Putamen (tissue), 1 donor: Measurements from ENCODE around the gene NBPF4.
"Not testable (repeated sequence)": the region's sequence is repeated elsewhere in the genome, so short reads cannot be mapped to it uniquely, and the experiment has no call there.

Experiments used
- DNase-seq: peaks from one replicate; pipeline ENCODE4 v3.0.0-alpha.2; 2016; ENCODE audit warnings: low spot score

Gene NBPF4

DNA sequence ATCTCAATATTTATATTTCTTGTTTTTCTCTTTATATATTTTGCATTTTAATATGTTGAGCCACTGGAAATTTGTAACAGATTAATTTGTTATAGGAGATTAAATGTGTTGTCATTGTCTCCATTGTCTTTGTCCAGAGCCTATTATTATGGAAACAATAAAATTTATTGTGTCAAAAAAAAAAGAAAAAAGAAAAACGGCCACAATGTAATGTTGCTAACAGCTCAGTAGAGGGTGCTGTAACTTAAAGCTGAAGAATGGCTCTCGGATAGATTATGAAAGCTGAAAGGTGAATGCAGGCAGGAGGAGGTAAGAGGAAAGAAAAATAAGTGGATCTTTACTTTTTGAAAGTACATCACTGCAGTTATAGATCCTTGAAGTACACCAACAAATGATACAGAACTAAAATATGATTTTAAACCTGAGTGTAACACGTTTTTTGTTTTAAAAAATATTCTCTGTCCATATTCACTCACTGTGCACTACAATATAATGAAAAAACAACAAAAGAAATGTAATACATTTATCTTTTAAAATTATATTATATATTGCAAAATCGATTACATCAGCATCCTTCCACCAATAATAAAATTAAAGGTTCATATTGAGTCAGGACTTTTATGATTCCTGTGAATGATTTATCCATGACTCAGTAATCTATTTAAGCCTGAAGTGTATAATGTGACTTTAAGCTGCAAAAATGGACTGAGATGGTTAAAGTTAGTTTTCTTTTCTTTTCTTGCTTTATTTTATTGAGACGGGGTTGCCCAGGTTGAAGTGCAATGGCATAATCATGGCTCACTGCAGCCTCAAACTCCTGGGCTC lies 29.0 kb downstream of the NBPF4 start:
- DNase-seq = not testable (repeated sequence)

DNA sequence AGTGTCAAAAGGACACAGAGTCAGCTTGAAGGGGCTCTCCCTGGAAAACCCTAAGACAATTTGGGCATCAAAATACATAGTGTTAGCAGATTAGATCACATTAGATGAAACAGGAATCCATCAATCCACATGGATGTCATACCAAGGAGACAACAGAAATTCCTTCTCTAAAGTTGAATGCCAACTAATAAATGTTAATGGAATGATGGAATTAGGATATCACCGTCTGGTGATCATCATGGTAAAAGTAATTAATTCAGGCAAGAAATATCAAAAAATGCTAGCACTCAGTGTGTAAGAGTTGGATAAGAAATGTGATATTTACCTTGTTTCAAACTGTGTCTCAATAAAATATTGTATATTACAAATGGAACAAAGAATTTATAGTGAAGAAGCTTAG lies 32.9 kb downstream of the NBPF4 start:
- no peak for DNase-seq

GRCh38 chr1:108209456-108210108 lies 34.3 kb downstream of the NBPF4 start:
- no peak for DNase-seq

DNA sequence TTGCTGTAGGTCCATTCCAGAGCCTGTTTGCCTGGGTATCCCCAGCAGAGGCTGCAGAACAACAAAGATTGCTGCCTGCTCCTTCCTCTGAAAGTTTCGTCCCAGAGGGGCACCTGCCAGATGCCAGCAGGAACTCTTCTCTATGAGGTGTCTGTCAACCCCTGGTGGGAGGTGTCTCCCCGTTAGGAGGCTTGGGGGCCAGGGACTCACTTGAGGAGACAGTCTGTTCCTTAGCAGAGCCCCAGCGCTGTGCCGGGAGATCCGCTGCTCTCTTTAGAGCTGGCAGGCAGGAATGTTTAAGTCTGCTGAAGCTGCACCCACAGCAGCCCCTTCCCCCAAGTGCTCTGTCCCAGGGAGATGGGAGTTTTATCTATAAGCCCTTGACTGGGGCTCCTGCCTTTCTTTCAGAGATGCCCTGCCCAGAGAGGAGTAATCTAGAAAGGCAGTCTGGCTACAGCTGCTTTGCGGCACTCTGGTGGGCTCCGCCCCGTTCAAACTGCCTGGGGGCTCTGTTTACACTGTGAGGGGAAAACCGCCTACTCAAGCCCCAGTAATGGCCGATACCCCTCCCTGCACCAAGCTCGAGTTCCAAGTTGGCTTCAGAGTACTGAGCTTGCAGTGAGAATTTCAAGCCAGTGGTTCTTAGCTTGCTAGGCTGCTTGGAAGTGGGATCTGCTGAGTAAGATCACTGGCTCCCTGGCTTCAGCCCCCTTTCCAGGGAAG lies 35.0 kb downstream of the NBPF4 start:
- DNase-seq = no peak

GRCh38 chr1:108203582-108203981 lies 40.3 kb downstream of the NBPF4 start:
- DNase-seq = not testable (repeated sequence)

- no peak for DNase-seq
Observed at GRCh38 chr1:108201687-108202086, 42.2 kb downstream of the NBPF4 start.

DNA sequence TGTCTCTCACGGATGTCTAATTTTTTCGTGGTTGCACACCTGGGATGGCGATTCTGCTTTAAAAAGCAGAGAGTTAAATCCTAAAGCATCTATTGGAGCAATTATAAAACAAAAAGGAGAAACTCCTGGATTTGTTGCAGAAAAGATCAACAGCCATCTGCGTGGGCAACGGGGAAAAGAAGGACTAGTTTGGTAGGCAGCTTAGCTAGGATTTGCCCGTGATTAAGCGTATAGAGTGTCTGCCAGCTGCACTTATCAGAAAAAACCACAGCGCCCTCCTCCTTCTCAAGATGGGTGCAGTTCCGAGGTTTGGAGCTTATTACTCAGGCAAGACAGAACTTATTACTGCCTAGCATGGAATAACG lies 43.2 kb downstream of the NBPF4 start:
- DNase-seq = peak; percentile 77

GRCh38 chr1:108199781-108200686 lies 43.8 kb downstream of the NBPF4 start, which contains the start of gene SLC25A24:
SLC25A24 (minus strand) TSS chr1:108200343; CDS start chr1:108200138, 205 bp downstream.
- peak; percentile 70 for DNase-seq

- DNase-seq = no peak
Observed at GRCh38 chr1:108199201-108199691, 44.6 kb downstream of the NBPF4 start.

GRCh38 chr1:108194051-108194450 lies 49.8 kb downstream of the NBPF4 start:
- DNase-seq = no peak

DNA sequence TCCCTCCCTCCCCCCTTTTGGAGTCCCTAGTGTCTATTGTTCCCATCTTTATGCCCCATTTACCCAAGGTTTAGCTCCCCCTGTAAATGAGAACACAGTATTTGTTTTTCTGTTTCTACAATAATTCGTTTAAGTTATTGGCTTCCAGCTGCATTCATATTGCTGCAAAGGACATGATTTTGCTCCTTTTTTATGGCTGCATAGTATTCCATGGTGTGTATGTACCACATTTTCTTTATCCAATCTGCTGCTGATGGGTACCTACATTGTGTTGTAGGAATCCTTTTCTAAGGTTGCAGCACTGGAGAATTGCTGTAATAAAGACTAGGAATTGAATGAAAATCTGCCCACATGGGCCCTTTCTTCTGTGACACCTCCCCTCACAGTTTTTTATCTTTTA lies 50.5 kb downstream of the NBPF4 start:
- no peak for DNase-seq

DNA sequence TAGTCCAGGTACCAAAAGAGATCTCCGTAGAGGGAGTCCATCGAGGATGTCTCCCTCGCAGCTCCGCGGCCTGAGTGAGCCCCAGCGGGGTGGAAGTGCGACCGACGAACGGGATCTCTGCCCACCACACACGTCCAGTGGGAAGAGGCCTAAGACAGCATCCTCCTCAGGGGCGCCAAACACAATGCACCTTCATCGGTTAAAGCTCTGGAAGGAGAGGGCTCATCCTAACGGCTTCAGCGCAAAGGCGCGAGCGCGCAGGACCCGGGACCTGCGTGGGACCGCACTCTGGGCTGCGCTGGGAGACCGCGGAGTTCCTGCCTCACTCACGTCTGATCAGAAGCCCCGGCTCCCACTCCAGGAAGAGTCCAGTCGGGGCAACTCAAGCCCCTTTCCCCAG lies 51.3 kb downstream of the NBPF4 start:
- DNase-seq = no peak

- no peak for DNase-seq
Observed at GRCh38 chr1:108190686-108191416, 53.0 kb downstream of the NBPF4 start.

GRCh38 chr1:108190001-108190634 lies 53.8 kb downstream of the NBPF4 start:
- DNase-seq = no peak

GRCh38 chr1:108188801-108189200 lies 55.1 kb downstream of the NBPF4 start:
- no peak for DNase-seq

GRCh38 chr1:108182959-108183700 lies 60.7 kb downstream of the NBPF4 start:
- DNase-seq = no peak

GRCh38 chr1:108179018-108179417 lies 64.9 kb downstream of the NBPF4 start:
- no peak for DNase-seq
